HG02970 (cell line): ENCODE data around the gene DDX20.

Experiments used
- ATAC-seq: cut with Tn5 transposase; IDR thresholded peaks from one replicate; pipeline ENCODE4 v1.9.1; 2021; ENCODE audit warnings: mild to moderate bottlenecking, moderate library complexity, moderate number of reproducible peaks; ENCODE audit not compliant: unreplicated experiment, low FRiP score

Gene DDX20

GRCh38 chr1:111746614-111746999, 9.1 kb upstream of the DDX20 start:
- no peak for ATAC-seq

DNA sequence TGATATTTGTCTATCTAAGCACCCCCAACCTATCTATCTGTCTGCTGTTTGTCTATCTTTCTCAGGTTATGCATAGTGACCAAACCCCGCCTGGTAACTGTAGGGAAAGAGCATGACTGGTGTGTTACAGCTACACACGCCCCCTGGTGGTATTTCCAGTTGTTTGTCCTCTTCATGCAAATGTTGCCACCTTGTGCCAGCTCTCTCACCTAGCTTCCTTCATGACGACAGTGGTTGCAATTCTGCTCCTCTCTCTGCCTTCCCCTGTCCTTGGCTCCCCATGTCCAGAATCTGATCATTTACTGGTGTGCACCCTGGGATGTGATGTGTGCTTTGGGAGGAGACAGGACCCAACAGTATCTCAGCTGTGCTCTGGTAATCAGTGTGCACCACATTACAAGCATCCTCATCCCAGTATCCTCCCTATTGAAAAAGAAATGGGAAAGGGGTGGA, 8.4 kb upstream of the DDX20 start:
- no peak for ATAC-seq

DNA sequence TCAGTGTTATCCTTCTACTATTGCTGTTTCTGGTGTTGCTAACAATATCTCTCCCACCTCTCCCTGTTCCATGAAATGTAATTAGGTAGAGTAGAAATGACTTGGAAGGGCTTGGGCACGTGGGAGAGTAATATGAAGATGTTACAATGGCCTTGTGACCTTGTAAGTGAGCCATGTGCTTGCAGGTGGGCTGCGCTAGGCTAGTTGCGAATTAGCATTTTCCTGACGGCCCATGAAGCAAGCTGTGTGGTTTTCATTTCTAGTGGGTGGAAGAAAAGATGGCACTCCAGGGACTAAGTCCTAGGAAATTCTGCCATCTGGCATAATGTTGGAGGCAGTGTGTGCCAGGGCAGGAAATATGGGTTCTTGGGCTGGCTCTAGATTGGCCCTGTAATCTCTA, 7.8 kb upstream of the DDX20 start:
- ATAC-seq, result no peak

DNA sequence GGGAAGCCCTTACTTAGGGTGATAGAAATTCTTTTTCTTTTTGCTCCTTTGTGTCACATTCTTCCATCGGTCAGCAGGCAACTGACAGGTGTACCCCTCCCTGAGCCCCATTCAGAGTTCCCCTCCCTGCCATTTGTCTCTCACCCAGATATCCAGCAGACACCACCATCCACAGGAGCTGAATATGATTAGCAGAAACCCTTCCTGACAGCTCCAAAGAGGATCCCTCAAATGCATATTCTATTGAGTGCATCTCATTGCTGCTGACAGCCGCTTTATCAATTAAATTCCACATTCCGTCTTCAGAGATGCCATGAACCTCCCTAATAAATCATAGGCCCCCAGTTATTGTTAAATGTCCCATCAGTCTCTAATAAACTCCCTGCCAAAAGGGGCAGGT, 6.1 kb upstream of the DDX20 start:
- ATAC-seq, result no peak

DNA sequence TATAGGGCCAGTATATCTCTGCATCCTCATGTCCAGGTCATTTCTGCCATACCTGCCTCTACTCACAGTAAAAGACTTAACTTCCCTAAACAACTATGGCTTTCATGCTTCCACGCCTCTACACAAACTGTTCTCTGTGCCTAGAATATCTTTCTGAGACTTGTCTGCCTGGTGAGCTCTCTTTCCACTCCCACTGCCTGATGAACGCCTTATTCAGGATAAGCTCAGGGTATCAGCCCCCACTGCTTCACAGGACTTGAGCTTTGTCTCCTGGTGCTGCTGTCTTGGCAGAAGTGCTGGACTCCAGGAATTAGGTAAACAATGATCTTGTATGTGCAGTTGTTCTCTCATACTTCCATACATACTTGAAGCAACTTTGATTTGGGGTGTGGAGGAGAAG, 4.8 kb upstream of the DDX20 start:
- ATAC-seq, result no peak

DNA sequence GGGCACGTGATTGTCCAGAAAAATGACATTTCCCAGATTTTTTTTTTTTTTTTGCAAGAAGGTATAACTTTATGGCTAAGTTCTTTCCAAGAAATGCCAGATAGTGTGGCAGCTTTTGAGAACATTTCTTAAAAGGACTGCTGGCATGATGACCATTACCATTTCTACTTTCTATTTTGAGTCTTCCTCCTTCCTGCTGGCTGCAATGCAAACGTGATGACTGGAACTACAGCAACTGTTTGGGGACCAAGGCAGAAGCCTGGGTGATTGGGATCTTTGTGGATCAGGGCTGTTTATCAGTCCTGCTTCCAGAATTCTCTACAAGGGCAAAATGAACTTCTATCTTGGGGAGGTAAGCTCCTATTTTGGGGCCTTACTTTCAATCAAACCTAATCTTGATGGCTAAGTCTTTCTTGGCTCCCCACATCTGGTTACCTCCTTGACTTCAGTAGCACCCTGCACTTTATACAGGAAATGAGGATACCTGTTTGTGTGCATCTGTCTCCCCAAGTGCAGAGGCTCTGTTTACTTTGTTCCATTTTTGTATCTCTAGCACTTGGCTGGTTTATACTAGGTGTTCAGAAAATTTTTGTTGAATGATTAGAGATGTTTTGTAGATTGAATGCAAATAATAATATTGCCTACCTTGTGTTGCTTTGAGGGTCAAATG, 3.7 kb upstream of the DDX20 start:
- no peak for ATAC-seq

DNA sequence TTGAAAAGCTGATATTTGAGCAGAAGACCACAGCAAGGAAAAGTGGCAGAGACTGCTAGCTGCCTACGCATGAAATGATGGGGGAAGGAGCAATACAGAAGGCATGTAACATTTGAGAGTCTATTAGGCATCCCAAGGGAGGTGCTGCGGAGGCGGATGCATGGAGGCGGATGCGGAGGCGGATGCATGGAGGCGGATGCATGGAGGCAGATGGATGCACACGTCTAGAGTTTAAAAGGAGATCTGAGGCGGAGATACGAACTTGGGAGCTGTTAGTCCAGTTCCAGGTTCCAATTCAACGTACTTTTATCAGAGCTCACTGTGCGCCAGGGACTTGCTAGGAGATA, 744 bp upstream of the DDX20 start:
- ATAC-seq, result no peak

- no peak for ATAC-seq
Measured at GRCh38 chr1:111756124-111756513, 418 bp downstream of the DDX20 start.

DNA sequence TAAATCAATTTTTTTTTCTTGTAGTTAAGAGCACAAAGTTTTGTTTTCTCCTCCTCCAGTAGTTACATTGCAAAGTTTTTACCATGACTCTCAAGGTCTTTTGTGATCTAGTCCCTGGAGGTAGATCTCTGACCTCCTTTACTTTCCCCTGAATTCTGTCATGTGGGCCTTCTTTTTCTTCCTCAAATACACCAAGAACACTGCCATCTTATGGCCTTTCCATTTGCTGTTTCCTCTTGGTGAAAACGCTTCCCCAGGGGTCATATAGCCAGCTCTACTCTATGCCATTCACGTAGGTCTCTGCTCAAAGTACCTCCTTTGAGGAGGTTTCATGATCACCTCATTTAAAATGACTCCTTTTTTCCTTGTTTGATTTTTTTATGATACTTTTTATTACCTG, 2.7 kb downstream of the DDX20 start:
- no peak for ATAC-seq

DNA sequence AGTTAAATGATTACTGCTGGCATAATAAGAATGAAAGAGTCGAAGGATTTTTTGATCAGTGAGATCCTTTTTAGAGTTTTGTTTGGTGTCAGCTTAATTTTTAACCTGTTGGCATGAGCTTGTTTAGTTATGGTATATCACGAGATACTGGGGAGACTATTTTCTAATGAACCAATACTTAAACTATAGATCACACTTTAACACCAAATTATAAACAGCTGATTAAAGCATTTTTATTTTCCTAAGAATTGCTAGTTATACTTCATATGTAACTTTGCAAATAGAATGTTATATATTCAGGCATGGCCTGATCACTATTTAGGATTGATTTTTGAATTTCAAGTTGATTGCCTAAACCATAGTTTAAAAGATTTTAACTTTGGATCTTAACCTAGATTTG, 6.0 kb downstream of the DDX20 start:
- ATAC-seq, result no peak

- ATAC-seq, result no peak
Measured at GRCh38 chr1:111762332-111762731, 6.6 kb downstream of the DDX20 start.

- ATAC-seq, result no peak
Measured at GRCh38 chr1:111768023-111768422, 12.3 kb downstream of the DDX20 start.

- ATAC-seq, result no peak
Measured at GRCh38 chr1:111768625-111769024, 12.9 kb downstream of the DDX20 start.

DNA sequence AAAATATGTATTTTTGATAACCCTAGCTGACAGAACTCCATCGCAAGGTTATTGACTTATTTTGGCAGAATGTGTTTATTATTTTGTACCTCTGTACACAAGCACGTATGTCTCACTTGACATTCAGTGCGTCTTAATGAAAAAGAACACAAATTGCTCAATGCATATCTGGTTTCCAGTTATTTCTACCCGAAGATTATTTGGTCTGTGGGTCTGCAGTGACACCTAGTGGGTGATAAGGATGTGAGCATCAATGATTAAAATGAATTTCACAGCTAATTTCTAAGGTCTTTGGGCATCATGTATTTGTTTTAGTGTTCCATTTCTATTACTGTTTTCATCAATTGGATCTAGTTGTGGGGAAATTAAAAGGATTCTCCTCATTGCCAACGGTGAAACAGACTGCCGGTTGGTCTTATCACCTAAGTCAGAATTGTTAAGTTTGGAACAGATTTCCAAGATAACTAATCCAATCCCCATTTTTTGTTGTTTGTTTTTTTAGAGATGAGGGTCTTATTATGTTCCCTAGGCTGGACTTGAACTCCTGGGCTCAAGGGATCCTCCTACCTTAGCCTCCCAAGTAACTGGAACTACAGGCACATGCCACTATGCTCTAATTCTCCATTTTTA, 13.9 kb downstream of the DDX20 start:
- no peak for ATAC-seq

GRCh38 chr1:111770916-111771315, 15.2 kb downstream of the DDX20 start:
- ATAC-seq, result no peak

- ATAC-seq, result no peak
Measured at GRCh38 chr1:111775966-111776365, 20.3 kb downstream of the DDX20 start.

DNA sequence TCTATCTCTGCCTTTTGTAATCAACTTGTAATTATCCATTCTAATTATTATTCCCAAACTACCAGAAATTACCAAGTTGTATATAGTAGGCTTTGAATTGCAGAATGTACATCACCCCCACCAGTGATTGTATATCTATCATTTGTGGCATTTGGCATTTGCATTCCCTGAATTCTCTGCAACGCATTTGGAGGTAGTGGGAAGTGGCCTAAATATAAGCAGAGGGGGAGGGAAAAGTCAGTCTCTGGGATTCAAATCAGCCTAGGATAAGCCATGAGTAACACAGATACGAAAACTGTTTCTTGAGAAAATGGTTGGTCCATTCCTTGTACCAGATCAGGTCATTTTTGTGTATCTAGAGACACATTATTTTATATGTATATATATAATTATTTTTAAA, 20.7 kb downstream of the DDX20 start:
- no peak for ATAC-seq

- no peak for ATAC-seq
Measured at GRCh38 chr1:111776861-111777260, 21.2 kb downstream of the DDX20 start.

DNA sequence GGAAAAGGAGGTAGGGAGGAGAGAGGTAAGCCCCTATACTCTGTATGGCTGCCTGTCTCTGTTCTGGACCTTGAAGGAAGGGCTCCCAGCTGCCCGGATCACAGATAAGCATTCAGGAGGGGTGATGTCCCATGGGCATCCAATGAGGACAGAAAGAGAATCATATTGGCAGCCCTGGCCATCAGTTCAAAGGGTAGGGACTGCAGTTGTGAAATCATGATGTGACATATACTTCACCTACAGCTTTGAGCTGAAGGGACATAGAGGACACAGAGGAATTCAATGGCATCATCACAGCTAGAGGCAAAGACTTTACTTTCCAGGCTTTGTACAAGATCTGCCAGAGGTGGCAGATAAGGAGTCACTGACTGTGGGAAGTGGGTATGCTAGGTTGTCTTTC, 21.6 kb downstream of the DDX20 start:
- ATAC-seq, result no peak

DNA sequence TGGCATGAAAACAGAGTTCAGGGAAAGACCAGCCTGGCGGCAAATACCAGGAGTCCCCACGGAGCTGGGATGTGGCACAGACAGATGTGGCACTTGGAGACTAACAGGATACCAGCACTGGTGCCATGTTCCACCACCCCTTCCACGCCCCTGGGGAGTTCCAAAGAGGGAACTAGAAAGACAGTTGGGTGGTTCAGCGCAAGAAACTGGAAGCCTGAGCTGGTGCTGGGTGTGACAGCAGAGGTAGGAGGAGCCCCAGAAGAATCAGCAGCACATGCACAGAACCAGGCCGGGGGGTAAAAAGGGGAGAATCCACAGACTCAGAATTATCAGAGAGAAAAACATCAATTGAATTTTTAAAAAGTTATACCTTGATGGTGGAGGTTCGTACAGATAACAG, 22.4 kb downstream of the DDX20 start:
- no peak for ATAC-seq

DNA sequence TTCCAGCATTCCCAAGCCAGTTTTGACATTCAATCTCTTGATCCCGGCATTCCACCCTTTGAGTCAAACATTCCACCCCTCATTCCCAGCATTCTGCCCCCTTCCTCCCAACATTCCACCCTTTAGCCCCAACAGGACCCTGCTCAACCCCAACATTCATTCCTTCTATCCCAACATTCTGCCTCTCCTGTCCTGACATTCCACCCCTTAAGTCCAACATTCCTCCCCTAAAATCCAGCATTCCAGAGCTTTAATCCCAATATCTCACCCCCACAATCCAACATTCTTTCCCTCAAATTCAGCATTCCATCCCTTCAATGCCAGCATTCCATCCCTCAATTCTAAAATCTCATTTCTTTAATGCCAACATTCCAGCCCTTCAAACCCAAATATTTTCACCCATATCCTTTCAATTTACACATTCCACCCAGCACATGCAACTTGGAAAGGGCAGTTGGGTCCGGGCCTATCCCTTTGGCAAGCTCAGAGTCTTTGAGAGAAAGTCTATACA, 22.9 kb downstream of the DDX20 start:
- no peak for ATAC-seq

DNA sequence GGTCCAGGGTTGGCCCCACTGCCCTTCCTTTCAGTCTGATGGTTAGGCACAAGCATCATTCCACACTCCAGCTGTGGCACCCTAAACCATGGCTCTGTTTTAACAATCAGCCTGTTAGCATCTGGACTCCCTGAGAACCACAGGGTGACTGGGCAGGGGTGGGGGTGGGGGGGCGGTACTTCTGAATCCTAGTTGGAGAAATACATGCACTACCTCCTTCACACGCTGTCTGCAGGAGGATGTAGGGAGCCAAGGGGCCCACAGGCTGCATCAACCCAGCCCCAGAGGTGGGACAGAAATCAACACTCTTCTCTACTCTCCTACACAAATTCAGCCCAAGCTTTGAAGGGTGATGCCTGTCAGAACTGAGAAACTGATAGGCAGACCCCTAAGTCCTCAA, 23.8 kb downstream of the DDX20 start:
- ATAC-seq, result no peak
